OCI-LY3 (cell line): ENCODE results near the gene SLC35F4.

Source experiments
- EZH2phosphoT487 ChIP-seq: fragments of 200-600 bp; shearing (Covaris generic); IDR thresholded peaks from 2 replicates; pipeline ENCODE4 v1.6.1; 2018; ENCODE audit warnings: antibody characterized with exemption, mixed run types, low read depth
- TF ChIP-seq, protein P1 (sequence below): fragments of 200-600, 300-600 bp; sonication (generic); IDR thresholded peaks from 2 replicates; pipeline ENCODE4 v1.5.1; 2014; ENCODE audit warnings: antibody characterized with exemption, low read length, low read depth

DNA sequence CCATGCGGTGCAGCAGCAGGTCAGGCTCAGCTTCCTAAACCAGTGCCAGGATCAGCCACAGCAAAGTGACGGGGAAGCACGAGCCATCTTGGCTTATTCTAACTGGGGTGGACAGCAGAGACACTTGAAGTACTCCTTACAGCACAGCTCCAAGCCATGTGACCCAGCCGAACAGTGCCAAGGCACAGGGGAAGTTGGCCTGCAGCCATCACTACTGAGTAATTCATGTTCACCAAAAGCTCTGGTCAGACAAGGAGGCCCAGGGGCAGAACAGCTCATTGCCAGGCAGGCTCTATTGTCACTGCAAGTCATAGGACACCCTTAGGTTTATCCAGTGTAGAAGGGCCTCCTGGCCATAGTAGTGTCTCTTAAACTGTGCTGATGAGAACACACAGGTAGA, 23.4 kb upstream of the SLC35F4 start:
- TF ChIP-seq, protein P1, sequence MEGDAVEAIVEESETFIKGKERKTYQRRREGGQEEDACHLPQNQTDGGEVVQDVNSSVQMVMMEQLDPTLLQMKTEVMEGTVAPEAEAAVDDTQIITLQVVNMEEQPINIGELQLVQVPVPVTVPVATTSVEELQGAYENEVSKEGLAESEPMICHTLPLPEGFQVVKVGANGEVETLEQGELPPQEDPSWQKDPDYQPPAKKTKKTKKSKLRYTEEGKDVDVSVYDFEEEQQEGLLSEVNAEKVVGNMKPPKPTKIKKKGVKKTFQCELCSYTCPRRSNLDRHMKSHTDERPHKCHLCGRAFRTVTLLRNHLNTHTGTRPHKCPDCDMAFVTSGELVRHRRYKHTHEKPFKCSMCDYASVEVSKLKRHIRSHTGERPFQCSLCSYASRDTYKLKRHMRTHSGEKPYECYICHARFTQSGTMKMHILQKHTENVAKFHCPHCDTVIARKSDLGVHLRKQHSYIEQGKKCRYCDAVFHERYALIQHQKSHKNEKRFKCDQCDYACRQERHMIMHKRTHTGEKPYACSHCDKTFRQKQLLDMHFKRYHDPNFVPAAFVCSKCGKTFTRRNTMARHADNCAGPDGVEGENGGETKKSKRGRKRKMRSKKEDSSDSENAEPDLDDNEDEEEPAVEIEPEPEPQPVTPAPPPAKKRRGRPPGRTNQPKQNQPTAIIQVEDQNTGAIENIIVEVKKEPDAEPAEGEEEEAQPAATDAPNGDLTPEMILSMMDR = no peak
- no peak for TF ChIP-seq EZH2phosphoT487
